HepG2 (cell line): ENCODE measurements around the gene CCDC102B. TPM values are rescaled to one million over a fixed set of nuclear protein-coding genes. Genes with fewer than 3 reads are reported as not detected.

Source experiments
- ATAC-seq: fragments of 200-7000 bp; cut with Tn5 transposase; 3 replicates; pipeline ENCODE4 v1.9.1; 2020; ENCODE audit warnings: mild to moderate bottlenecking, moderate library complexity
- BruUV-seq: library from RNA; stranded (reverse); fragments of 400-500 nt; replicated peaks from 2 replicates; lab custom pipeline; 2021; lab: Mats Ljungman, UMichigan
- CTCF ChIA-PET: fragments of 300-600 bp; formaldehyde crosslinking; extraction: SDS; loops from one replicate; lab custom pipeline; 2021; ENCODE audit warnings: low total read pairs, inconsistent platforms, low intra/inter-chr PET ratio; lab: Yijun Ruan, JAX
- POLR2A ChIA-PET: fragments of 350-600 bp; sonication (Branson Sonifier 250); formaldehyde crosslinking; loops from one replicate; lab custom pipeline; 2020; ENCODE audit warnings: antibody characterized with exemption, inconsistent platforms; lab: Yijun Ruan, JAX
- DNase-seq: peaks from one replicate; pipeline ENCODE4 v3.0.0-alpha.2; 2015; ENCODE audit warnings: low spot score
- FAIRE-seq: peaks from 3 replicates; lab custom pipeline; 2011; peaks lifted over from hg19 to GRCh38; lab: Jason Lieb, UNC
- H2AFZ ChIP-seq: one replicate; pipeline ENCODE4 v1.6.1; 2011; ENCODE audit warnings: low read length, inconsistent platforms
- H3K27ac ChIP-seq: fragments of 300-600 bp; 3 replicates; pipeline ENCODE4 v1.8.0; 2011; ENCODE audit warnings: mixed run types, mild to moderate bottlenecking, mixed read lengths, low read length, inconsistent platforms; ENCODE audit not compliant: insufficient read depth; ENCODE audit errors: extremely low read length
- H3K27me3 ChIP-seq, 2 experiments: fragments of 200-600 bp in 1 of 2; 2 replicates in 1 of 2; 3 replicates in 1 of 2; pipeline versions ENCODE4 v1.6.0 to v1.8.0; 2011; ENCODE audit warnings: low read length in 2 of 2, mild to moderate bottlenecking in 2 of 2, moderate library complexity in 2 of 2, inconsistent platforms in 1 of 2; ENCODE audit not compliant: insufficient read depth in 2 of 2, control insufficient read depth in 1 of 2
- H3K36me3 ChIP-seq, 2 experiments: fragments of 200-600 bp in 1 of 2; replicated peaks in 1 of 2; 2 replicates in 1 of 2; 3 replicates in 1 of 2; pipeline versions ENCODE4 v1.5.1 to v1.8.0; 2011; ENCODE audit warnings: low read length in 2 of 2, inconsistent platforms in 1 of 2; ENCODE audit not compliant: insufficient read depth in 2 of 2, control insufficient read depth in 1 of 2
- H3K4me1 ChIP-seq: 2 replicates; pipeline ENCODE4 v1.5.1; 2012; ENCODE audit warnings: low read length, inconsistent platforms; ENCODE audit not compliant: insufficient read depth
- H3K4me2 ChIP-seq: 2 replicates; pipeline ENCODE4 v1.6.0; 2011; ENCODE audit warnings: low read depth, low read length, inconsistent platforms
- H3K4me3 ChIP-seq, 3 experiments: fragments of 200-600 bp in 1 of 3; sonication (generic), shearing (Covaris generic) in 1 of 3; replicated peaks in 1 of 3; 2 replicates each; pipeline ENCODE4 v1.5.1; 2011 to 2016; ENCODE audit warnings: low read length in 3 of 3, inconsistent platforms in 2 of 3, low read depth in 2 of 3, mild to moderate bottlenecking in 2 of 3, control low read depth in 1 of 3, mixed read lengths in 1 of 3; ENCODE audit not compliant: insufficient read depth in 1 of 3
- H3K79me2 ChIP-seq: one replicate; pipeline ENCODE4 v1.6.1; 2011; ENCODE audit warnings: low read length, inconsistent platforms; ENCODE audit not compliant: insufficient read depth
- H3K9ac ChIP-seq: 2 replicates; pipeline ENCODE4 v1.6.0; 2011; ENCODE audit warnings: mild to moderate bottlenecking, low read depth, low read length, inconsistent platforms; ENCODE audit not compliant: insufficient read depth
- H3K9me3 ChIP-seq: 2 replicates; pipeline ENCODE4 v1.5.1; 2012; ENCODE audit warnings: mild to moderate bottlenecking, low read length
- H4K20me1 ChIP-seq: 2 replicates; pipeline ENCODE4 v1.6.0; 2011; ENCODE audit warnings: inconsistent platforms, mild to moderate bottlenecking, low read length, moderate library complexity; ENCODE audit not compliant: insufficient read depth
- AGO1 ChIP-seq: fragments of 200-400 bp; formaldehyde crosslinking; IDR thresholded peaks from 2 replicates; pipeline ENCODE4 v1.6.1; 2017; ENCODE audit warnings: mild to moderate bottlenecking, low read depth, low read length, moderate library complexity; ENCODE audit not compliant: poor library complexity, severe bottlenecking
- ARNTL ChIP-seq: sonication (generic); formaldehyde crosslinking; IDR thresholded peaks from 2 replicates; pipeline ENCODE4 v1.4.0; 2020; ENCODE audit warnings: mild to moderate bottlenecking, missing genetic modification reagents
- BORCS8-MEF2B ChIP-seq: sonication (generic); formaldehyde crosslinking; IDR thresholded peaks from 2 replicates; pipeline ENCODE4 v1.8.0; 2022; ENCODE audit warnings: mild to moderate bottlenecking, missing genetic modification reagents
- GATA4 ChIP-seq: sonication (generic); IDR thresholded peaks from 2 replicates; pipeline ENCODE4 v1.6.1; 2016; ENCODE audit warnings: antibody characterized with exemption, low read depth, borderline replicate concordance
- NAIF1 ChIP-seq: sonication (generic); formaldehyde crosslinking; IDR thresholded peaks from 2 replicates; pipeline ENCODE4 v1.5.0; 2020; ENCODE audit warnings: mild to moderate bottlenecking, missing genetic modification reagents, borderline replicate concordance
- NFKBIZ ChIP-seq: IDR thresholded peaks from 2 replicates; pipeline ENCODE4 v1.6.1; 2018; ENCODE audit warnings: missing genetic modification reagents, missing compliant biosample characterization
- PHF5A ChIP-seq: IDR thresholded peaks from one replicate; pipeline ENCODE4 v1.6.1; 2018; ENCODE audit warnings: low read depth, missing genetic modification reagents; ENCODE audit not compliant: unreplicated experiment
- SRSF1 ChIP-seq: fragments of 200-400 bp; formaldehyde crosslinking; optimal IDR thresholded peaks from 2 replicates; pipeline ENCODE3; 2017; ENCODE audit warnings: mild to moderate bottlenecking, low read depth, low read length, moderate library complexity
- TP53 ChIP-seq: sonication (generic); formaldehyde crosslinking; conservative IDR thresholded peaks from 2 replicates; pipeline ENCODE4 v1.4.0; 2020; ENCODE audit warnings: missing genetic modification reagents
- ZNF33B ChIP-seq: sonication (generic); formaldehyde crosslinking; IDR thresholded peaks from 2 replicates; pipeline ENCODE4 v1.5.1; 2020; ENCODE audit warnings: mild to moderate bottlenecking, missing genetic modification reagents
- ZNF567 ChIP-seq: sonication (generic); formaldehyde crosslinking; IDR thresholded peaks from 2 replicates; pipeline ENCODE4 v1.8.1; 2023; ENCODE audit warnings: mild to moderate bottlenecking, missing genetic modification reagents, borderline replicate concordance
- ZNF580 ChIP-seq: IDR thresholded peaks from 2 replicates; pipeline ENCODE4 v1.6.1; 2016; ENCODE audit warnings: low read depth, borderline replicate concordance
- ZNF777 ChIP-seq: sonication (generic); formaldehyde crosslinking; IDR thresholded peaks from 2 replicates; pipeline ENCODE4 v1.4.0; 2020; ENCODE audit warnings: missing genetic modification reagents
- WGBS: methylation state at CpG from one replicate; pipeline ENCODE4 v1.1.6; 2017; ENCODE audit warnings: low lambda C conversion rate; 5-methylcytosine and 5-hydroxymethylcytosine counted together
- in situ Hi-C: cut with HindIII; loops from 2 replicates; pipeline ENCODE4 v1.10.0; 2017; ENCODE audit warnings: low pct_unique_long_range_greater_than_20kb; ENCODE audit not compliant: extremely low pct_ligation_motif_present
- intact Hi-C: fragments of 100-400 bp; cut with micrococcal nuclease; formaldehyde crosslinking; loops from one replicate; pipeline ENCODE4 v1.10.0; 2022; ENCODE audit not compliant: unreplicated experiment
- polyA plus RNA-seq, 8 experiments: library from polyadenylated mRNA; depleted of rRNA in 3 of 8; stranded (reverse) in 7 of 8; unstranded in 1 of 8; fragments of >200 nt; fragmentation: Illumina TruSeq in 4 of 8; extraction: Trizol in 4 of 8; gene quantifications; 2 replicates each; pipeline versions ENCODE4 v1.2.1 to v1.2.3, GENCODE V29; 2011 to 2016; ENCODE audit warnings: low read depth in 4 of 8, missing spikeins in 1 of 8, mixed read lengths in 1 of 8; ENCODE audit not compliant: insufficient read depth in 1 of 8
- total RNA-seq, 5 experiments: library from RNA; depleted of rRNA; stranded (reverse); fragments of >200 nt; fragmentation: Illumina TruSeq; extraction: Trizol; gene quantifications; 2 replicates each; pipeline ENCODE4 v1.2.3, GENCODE V29; 2016; ENCODE audit warnings: low read depth in 1 of 5

Gene CCDC102B
- total and polyA plus RNA-seq, 2 of the 13 experiments (the other 11 are each of a cell fraction or from before 2014, with no cell fraction given) = 2.3 to 3.7 TPM

- FAIRE-seq = no peak
- Histone ChIP-seq H3K27me3 (no peaks in the 10 kb centered on the region; a peak in 1 of 5 replicates), H3K4me3 (no peak overlapping the region), H2AFZ (no peak overlapping the region), H4K20me1 (no peaks in the 10 kb centered on the region)
- intact Hi-C loops = no loop called here
- no peak for TF ChIP-seq ARNTL (CRISPR knock-in tag)
- no peak for TF ChIP-seq NFKBIZ (CRISPR knock-in tag)
- no peak for TF ChIP-seq PHF5A (CRISPR knock-in tag)
- TF ChIP-seq ZNF33B (CRISPR knock-in tag) = no peak
- no peak for TF ChIP-seq SRSF1
- no peak for TF ChIP-seq NAIF1
- no peak for TF ChIP-seq AGO1
- TF ChIP-seq ZNF567 (CRISPR knock-in tag) = no peak
- no peak for TF ChIP-seq TP53 (CRISPR knock-in tag)
- no peak for TF ChIP-seq ZNF777 (CRISPR knock-in tag)
- TF ChIP-seq ZNF580 (CRISPR knock-in tag) = no peak
- TF ChIP-seq GATA4 = no peak
- TF ChIP-seq BORCS8-MEF2B (CRISPR knock-in tag) = no peak
- TF ChIP-seq, all 625 proteins: peak for 0
- no peaks in the 10 kb centered on the region for H3K79me2 ChIP-seq
- ChIA-PET CTCF (no interaction called here), POLR2A (no interaction called here)
- BruUV-seq = no TSS peak
- H3K9me3 ChIP-seq = no peaks in the 10 kb centered on the region
- H3K4me1 ChIP-seq = no peaks in the 10 kb centered on the region
- H3K9ac ChIP-seq = no peak overlapping the region
- H3K4me2 ChIP-seq = no peak overlapping the region
- H3K27ac ChIP-seq = no peak overlapping the region
- no peak for ATAC-seq
- DNase-seq = no peak
- in situ Hi-C loops = no loop called here
- no peaks in the 10 kb centered on the region for H3K36me3 ChIP-seq
- 8% methylated on average over 1 of the region's 1 CpG for WGBS
These were observed 224.5 kb downstream of the CCDC102B start for GRCh38 chr18:69022426-69022825.
